HG03571 (cell line): Measurements from ENCODE around the gene CTTNBP2NL.
A peak's percentile ranks its signal among the peaks of the same experiment; 100 is the strongest.

ENCODE experiments used
- ATAC-seq: cut with Tn5 transposase; IDR thresholded peaks from one replicate; pipeline ENCODE4 v1.9.1; 2021; ENCODE audit not compliant: unreplicated experiment

The CTTNBP2NL gene

GRCh38 chr1:112395821-112396652 lies at the start of gene CTTNBP2NL:
TSS of gene CTTNBP2NL (plus strand) at chr1:112396214. CDS start at chr1:112416166, 19,952 bp downstream.
- ATAC-seq: peak; percentile 69

DNA sequence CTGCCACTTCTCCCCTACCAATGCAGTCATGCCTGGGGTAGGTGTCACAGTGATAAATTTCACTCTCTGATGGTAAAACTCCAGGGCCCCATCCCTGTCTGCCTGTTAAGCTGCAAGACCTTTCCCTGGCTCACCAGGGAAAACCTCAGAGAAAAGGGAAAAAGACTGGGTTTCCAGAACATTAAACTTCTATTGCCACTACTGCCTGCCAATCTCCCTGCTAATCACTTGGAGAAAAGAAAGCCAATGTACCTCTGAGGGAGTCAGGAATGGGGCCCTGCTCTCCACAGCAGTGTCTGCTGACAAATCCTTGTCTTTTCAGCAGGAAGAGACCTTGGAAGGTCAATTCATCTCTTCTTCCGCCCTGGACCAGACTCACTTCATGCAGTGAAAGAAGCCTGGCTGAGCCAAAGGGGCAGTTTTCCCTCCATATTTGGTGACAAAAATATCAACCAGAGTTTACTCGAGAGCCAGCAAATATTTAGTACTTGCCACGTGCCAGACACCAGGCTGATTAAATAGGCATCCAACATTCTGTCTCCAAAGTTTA lies 49.1 kb upstream of the CTTNBP2NL start:
- no peak for ATAC-seq

- ATAC-seq: no peak
Measured at GRCh38 chr1:112356765-112357164, 39.2 kb upstream of the CTTNBP2NL start.

DNA sequence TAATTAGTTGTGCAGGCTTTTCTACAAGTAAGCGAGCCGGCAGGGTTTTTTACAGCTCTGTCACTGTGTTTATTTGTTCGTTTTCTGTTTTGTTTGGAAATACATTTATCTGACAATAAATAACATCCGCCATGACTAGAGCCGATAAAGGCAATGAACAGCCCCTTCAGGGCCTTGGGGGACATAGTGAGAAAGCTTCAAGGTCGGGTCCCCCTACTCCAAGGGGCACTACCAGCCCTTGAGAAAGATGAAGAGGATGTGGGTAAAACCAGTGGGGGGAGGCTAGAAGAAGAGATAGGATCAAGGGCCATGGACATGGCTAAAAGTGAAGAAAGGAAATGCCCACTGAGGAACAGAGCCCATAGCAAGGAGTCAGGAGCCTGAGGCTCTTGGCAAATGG lies 38.5 kb upstream of the CTTNBP2NL start:
- ATAC-seq: no peak

DNA sequence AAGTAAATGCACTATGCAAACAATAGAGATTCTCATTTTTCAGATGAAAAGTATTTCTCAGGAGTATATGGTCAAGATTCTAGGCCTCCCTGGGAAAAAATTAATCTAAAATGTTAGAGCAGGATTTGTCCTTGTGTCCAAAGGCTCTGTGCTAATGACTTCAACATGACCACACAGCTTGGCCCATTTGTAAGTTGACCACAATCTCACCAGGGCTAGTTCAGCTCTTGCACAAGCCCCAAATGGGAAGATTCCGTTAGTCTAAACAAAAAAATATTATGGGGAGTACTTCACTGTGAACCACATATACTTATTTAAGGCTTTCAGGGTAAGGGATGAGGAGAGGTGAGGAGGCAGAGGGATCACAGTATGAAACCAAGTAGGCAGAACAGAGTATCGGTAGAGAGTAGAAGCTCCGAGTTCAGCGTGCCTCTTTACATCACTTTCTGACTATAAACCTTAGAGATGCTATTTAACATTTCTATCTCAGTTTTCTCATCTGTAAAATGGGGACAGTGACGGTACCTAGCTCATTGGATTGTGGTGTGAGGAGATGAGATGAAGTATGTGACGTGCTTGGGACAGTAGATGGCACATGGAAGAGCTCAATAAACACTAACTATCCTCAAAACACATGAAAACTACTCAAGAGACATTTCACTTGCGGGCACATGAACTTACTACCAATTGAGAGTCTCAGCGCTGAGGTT lies 37.8 kb upstream of the CTTNBP2NL start:
- no peak for ATAC-seq

DNA sequence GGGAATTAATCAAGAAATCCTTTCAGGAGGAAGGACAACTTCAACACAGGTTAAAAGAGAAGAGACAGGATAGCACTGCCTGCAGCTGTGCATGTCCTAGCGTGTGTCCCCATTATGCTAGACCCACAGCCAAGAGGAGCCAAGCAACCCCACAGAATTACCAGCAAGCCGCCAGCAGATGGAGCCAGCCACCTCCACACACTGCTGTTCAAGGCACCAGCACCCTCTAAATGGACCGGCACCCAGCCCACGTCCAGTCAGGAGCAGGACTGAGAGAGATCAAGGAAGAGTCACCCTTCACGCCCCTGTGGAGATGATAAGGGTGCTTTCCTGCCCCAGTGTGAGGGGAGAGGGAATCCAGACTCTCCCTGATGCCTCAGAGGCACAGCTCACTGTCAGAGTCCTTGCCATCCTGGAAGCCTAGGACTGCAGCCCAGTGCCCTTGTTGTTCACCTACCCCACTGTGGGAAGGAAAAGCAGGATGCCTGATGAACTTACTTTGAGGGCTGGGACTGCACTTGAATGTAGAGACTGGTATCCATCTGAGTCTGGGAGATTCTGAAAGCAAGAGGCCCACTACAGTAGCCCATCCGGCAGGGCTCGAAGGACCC lies 37.1 kb upstream of the CTTNBP2NL start:
- ATAC-seq: no peak

- no peak for ATAC-seq
Measured at GRCh38 chr1:112359961-112360767, 35.9 kb upstream of the CTTNBP2NL start.

- no peak for ATAC-seq
Measured at GRCh38 chr1:112363636-112364035, 32.4 kb upstream of the CTTNBP2NL start.

GRCh38 chr1:112368198-112368597 lies 27.8 kb upstream of the CTTNBP2NL start:
- no peak for ATAC-seq

GRCh38 chr1:112369392-112370285 lies 26.4 kb upstream of the CTTNBP2NL start:
- ATAC-seq: peak; percentile 93

GRCh38 chr1:112370996-112371395 lies 25.0 kb upstream of the CTTNBP2NL start:
- ATAC-seq: no peak

- ATAC-seq: no peak
Measured at GRCh38 chr1:112371775-112372174, 24.2 kb upstream of the CTTNBP2NL start.

GRCh38 chr1:112373806-112374205 lies 22.2 kb upstream of the CTTNBP2NL start:
- ATAC-seq: no peak

DNA sequence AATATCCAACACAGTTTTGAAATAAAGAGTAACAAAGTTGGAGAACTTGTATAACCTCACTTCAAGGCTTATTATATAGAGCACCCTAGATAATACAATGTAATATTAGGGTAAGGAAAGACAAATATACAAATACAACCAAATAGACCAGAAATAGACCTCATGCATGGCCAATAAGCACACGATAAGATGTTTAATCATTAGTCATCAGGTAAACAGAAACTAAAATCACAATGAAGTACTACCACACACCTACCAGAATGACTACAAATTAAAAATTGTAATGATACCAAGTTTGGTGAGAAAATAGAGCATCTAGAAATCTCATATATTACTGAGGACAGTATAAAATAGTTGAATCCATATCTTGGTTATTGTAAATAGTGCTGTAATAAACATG lies 20.3 kb upstream of the CTTNBP2NL start:
- ATAC-seq: no peak

- ATAC-seq: no peak
Measured at GRCh38 chr1:112380356-112380755, 15.7 kb upstream of the CTTNBP2NL start.

- ATAC-seq: no peak
Measured at GRCh38 chr1:112381324-112382076, 14.5 kb upstream of the CTTNBP2NL start.

GRCh38 chr1:112383759-112384370 lies 12.1 kb upstream of the CTTNBP2NL start:
- no peak for ATAC-seq

DNA sequence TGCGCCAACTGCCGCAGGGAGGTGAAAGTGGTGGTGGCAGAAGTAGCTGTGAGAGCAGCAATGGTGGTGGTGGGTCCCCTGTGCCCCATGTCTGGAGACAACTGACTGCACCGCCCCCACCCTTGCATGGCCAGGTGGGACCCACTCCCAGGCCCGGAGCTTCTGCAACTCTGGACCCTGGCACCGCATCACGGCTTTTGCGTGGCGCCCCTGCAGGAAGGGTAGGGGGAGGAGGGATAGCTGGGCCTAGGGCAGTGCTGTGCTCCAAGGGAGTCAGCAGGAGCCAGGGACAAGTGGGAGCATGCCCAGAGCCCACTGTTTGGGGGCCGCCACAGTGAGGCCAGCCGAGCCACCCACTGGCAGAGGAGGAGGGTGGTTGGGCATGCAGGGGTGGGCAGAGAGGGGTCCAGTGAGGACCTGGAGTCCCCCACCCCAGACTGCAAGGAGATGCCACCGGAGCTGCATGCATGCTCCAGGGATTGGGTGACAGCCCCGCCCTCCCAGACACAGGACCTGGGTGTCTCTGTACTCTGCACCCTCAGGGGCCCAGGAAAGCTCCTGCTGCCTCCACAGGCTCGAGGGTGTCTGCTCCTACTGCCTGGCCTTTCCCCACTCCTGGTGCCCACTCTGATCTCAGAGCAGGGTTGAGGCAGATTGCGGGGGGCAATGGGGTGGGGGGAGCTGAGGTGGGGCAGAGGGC lies 9.8 kb upstream of the CTTNBP2NL start:
- no peak for ATAC-seq
